Measurements from ENCODE around the gene ARHGEF16.

Gene ARHGEF16

GRCh38 chr1:3469104-3469848 is 14.8 kb downstream of the ARHGEF16 start:
- no peaks in the 10 kb centered on the region for H3K9me3 ChIP-seq (ENCODE audit: control insufficient read depth, low read length)
- H3K4me3 ChIP-seq (ENCODE audit: low read length) = no peak overlapping the region
- no peaks in the 10 kb centered on the region for H3K27me3 ChIP-seq (ENCODE audit: control insufficient read depth, insufficient read depth, low read length)
- no peak overlapping the region for H3K9ac ChIP-seq (ENCODE audit: low read length)
- H3K4me1 ChIP-seq (ENCODE audit: control insufficient read depth, insufficient read depth, low read length) = peaks cover 51% of the 10 kb centered on the region
- peaks cover 5% of the 10 kb centered on the region for H3K36me3 ChIP-seq (ENCODE audit: control insufficient read depth, insufficient read depth, low read length)

- Histone ChIP-seq H3K27me3 (ENCODE audit: control insufficient read depth, insufficient read depth, low read length) (no peaks in the 10 kb centered on the region), H3K4me3 (ENCODE audit: low read length) (no peak overlapping the region), H3K9me3 (ENCODE audit: control insufficient read depth, low read length) (no peaks in the 10 kb centered on the region), H3K9ac (ENCODE audit: low read length) (no peak overlapping the region), H3K36me3 (ENCODE audit: control insufficient read depth, insufficient read depth, low read length) (peaks cover 5% of the 10 kb centered on the region), H3K4me1 (ENCODE audit: control insufficient read depth, insufficient read depth, low read length) (peaks cover 51% of the 10 kb centered on the region)
Observed at GRCh38 chr1:3469849-3470649, 15.6 kb downstream of the ARHGEF16 start.

- Histone ChIP-seq H3K9ac (ENCODE audit: low read length) (no peak overlapping the region), H3K27me3 (ENCODE audit: control insufficient read depth, insufficient read depth, low read length) (no peaks in the 10 kb centered on the region), H3K9me3 (ENCODE audit: control insufficient read depth, low read length) (no peaks in the 10 kb centered on the region), H3K4me3 (ENCODE audit: low read length) (no peak overlapping the region), H3K4me1 (ENCODE audit: control insufficient read depth, insufficient read depth, low read length) (peaks cover 50% of the 10 kb centered on the region), H3K36me3 (ENCODE audit: control insufficient read depth, insufficient read depth, low read length) (peaks cover 5% of the 10 kb centered on the region)
Observed at GRCh38 chr1:3470650-3471355, 16.3 kb downstream of the ARHGEF16 start.

GRCh38 chr1:3471356-3472087 is 17.1 kb downstream of the ARHGEF16 start:
- no peak overlapping the region for H3K4me3 ChIP-seq (ENCODE audit: low read length)
- no peaks in the 10 kb centered on the region for H3K27me3 ChIP-seq (ENCODE audit: control insufficient read depth, insufficient read depth, low read length)
- peaks cover 5% of the 10 kb centered on the region for H3K36me3 ChIP-seq (ENCODE audit: control insufficient read depth, insufficient read depth, low read length)
- H3K9ac ChIP-seq (ENCODE audit: low read length) = no peak overlapping the region
- no peaks in the 10 kb centered on the region for H3K9me3 ChIP-seq (ENCODE audit: control insufficient read depth, low read length)
- peaks cover 43% of the 10 kb centered on the region for H3K4me1 ChIP-seq (ENCODE audit: control insufficient read depth, insufficient read depth, low read length)

GRCh38 chr1:3472088-3472850 is 17.8 kb downstream of the ARHGEF16 start:
- no peaks in the 10 kb centered on the region for H3K27me3 ChIP-seq (ENCODE audit: control insufficient read depth, insufficient read depth, low read length)
- H3K36me3 ChIP-seq (ENCODE audit: control insufficient read depth, insufficient read depth, low read length) = peaks cover 5% of the 10 kb centered on the region
- H3K4me3 ChIP-seq (ENCODE audit: low read length) = no peak overlapping the region
- H3K4me1 ChIP-seq (ENCODE audit: control insufficient read depth, insufficient read depth, low read length) = peaks cover 35% of the 10 kb centered on the region
- no peak overlapping the region for H3K9ac ChIP-seq (ENCODE audit: low read length)
- H3K9me3 ChIP-seq (ENCODE audit: control insufficient read depth, low read length) = no peaks in the 10 kb centered on the region

- no peak overlapping the region for H3K9ac ChIP-seq (ENCODE audit: low read length)
- H3K9me3 ChIP-seq (ENCODE audit: control insufficient read depth, low read length) = no peaks in the 10 kb centered on the region
- H3K27me3 ChIP-seq (ENCODE audit: control insufficient read depth, insufficient read depth, low read length) = no peaks in the 10 kb centered on the region
- H3K4me1 ChIP-seq (ENCODE audit: control insufficient read depth, insufficient read depth, low read length) = peaks cover 29% of the 10 kb centered on the region
- no peak overlapping the region for H3K4me3 ChIP-seq (ENCODE audit: low read length)
- peaks cover 5% of the 10 kb centered on the region for H3K36me3 ChIP-seq (ENCODE audit: control insufficient read depth, insufficient read depth, low read length)
Observed at GRCh38 chr1:3472906-3473305, 18.4 kb downstream of the ARHGEF16 start.

GRCh38 chr1:3473381-3473844 is 18.9 kb downstream of the ARHGEF16 start:
- Histone ChIP-seq H3K36me3 (ENCODE audit: control insufficient read depth, insufficient read depth, low read length) (peaks cover 5% of the 10 kb centered on the region), H3K4me1 (ENCODE audit: control insufficient read depth, insufficient read depth, low read length) (peaks cover 25% of the 10 kb centered on the region), H3K4me3 (ENCODE audit: low read length) (no peak overlapping the region), H3K27me3 (ENCODE audit: control insufficient read depth, insufficient read depth, low read length) (no peaks in the 10 kb centered on the region), H3K9ac (ENCODE audit: low read length) (no peak overlapping the region), H3K9me3 (ENCODE audit: control insufficient read depth, low read length) (no peaks in the 10 kb centered on the region)

- Histone ChIP-seq H3K4me1 (ENCODE audit: control insufficient read depth, insufficient read depth, low read length) (peaks cover 25% of the 10 kb centered on the region), H3K4me3 (ENCODE audit: low read length) (no peak overlapping the region), H3K36me3 (ENCODE audit: control insufficient read depth, insufficient read depth, low read length) (peaks cover 5% of the 10 kb centered on the region), H3K9ac (ENCODE audit: low read length) (no peak overlapping the region), H3K27me3 (ENCODE audit: control insufficient read depth, insufficient read depth, low read length) (no peaks in the 10 kb centered on the region), H3K9me3 (ENCODE audit: control insufficient read depth, low read length) (no peaks in the 10 kb centered on the region)
Observed at GRCh38 chr1:3474016-3474415, 19.6 kb downstream of the ARHGEF16 start.

- Histone ChIP-seq H3K36me3 (ENCODE audit: control insufficient read depth, insufficient read depth, low read length) (peaks cover 5% of the 10 kb centered on the region), H3K27me3 (ENCODE audit: control insufficient read depth, insufficient read depth, low read length) (no peaks in the 10 kb centered on the region), H3K9me3 (ENCODE audit: control insufficient read depth, low read length) (no peaks in the 10 kb centered on the region), H3K4me3 (ENCODE audit: low read length) (no peak overlapping the region), H3K4me1 (ENCODE audit: control insufficient read depth, insufficient read depth, low read length) (peaks cover 22% of the 10 kb centered on the region), H3K9ac (ENCODE audit: low read length) (no peak overlapping the region)
Observed at GRCh38 chr1:3474421-3474820, 20.0 kb downstream of the ARHGEF16 start.

GRCh38 chr1:3475839-3476573 is 21.5 kb downstream of the ARHGEF16 start:
- Histone ChIP-seq H3K27me3 (ENCODE audit: control insufficient read depth, insufficient read depth, low read length) (no peaks in the 10 kb centered on the region), H3K9me3 (ENCODE audit: control insufficient read depth, low read length) (no peaks in the 10 kb centered on the region), H3K4me1 (ENCODE audit: control insufficient read depth, insufficient read depth, low read length) (peaks cover 13% of the 10 kb centered on the region), H3K9ac (ENCODE audit: low read length) (no peak overlapping the region), H3K36me3 (ENCODE audit: control insufficient read depth, insufficient read depth, low read length) (peaks cover 5% of the 10 kb centered on the region), H3K4me3 (ENCODE audit: low read length) (no peak overlapping the region)

Data from mucosa of stomach (tissue), 1 donor.